Kasumi-1 (cell line): ENCODE data around the gene MAP3K12.
"Not testable (repeated sequence)": the region's sequence is repeated elsewhere in the genome, so short reads cannot be mapped to it uniquely, and the experiment has no call there.

Experiments used
- DNase-seq, 2 experiments: peaks; one replicate each; lab custom pipeline; 2025; lab: John Stamatoyannopoulos, UW

Gene MAP3K12

DNA sequence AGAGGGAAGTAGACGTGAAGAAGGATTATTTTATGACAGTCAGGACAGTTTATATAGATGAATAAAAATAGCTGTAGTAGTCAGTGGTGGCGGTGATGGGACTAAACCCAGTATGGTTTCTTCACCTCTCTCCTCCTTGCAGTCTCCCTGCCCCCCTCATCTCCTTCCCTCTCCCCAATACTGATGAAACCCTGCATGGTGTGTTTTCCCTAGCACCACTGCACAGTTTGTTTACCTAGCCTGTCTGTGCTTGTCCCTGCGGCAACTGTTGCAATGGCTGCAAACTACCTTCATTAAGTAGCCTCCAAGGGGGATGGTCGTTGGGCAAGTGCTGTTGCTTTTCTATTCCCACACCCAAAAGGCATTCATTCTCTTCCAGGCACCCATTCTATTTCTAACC lies 32.6 kb downstream of the MAP3K12 start:
- DNase-seq: no peak

- no peak for DNase-seq
These were observed 33.6 kb downstream of the MAP3K12 start for GRCh38 chr12:53465679-53466078.

DNA sequence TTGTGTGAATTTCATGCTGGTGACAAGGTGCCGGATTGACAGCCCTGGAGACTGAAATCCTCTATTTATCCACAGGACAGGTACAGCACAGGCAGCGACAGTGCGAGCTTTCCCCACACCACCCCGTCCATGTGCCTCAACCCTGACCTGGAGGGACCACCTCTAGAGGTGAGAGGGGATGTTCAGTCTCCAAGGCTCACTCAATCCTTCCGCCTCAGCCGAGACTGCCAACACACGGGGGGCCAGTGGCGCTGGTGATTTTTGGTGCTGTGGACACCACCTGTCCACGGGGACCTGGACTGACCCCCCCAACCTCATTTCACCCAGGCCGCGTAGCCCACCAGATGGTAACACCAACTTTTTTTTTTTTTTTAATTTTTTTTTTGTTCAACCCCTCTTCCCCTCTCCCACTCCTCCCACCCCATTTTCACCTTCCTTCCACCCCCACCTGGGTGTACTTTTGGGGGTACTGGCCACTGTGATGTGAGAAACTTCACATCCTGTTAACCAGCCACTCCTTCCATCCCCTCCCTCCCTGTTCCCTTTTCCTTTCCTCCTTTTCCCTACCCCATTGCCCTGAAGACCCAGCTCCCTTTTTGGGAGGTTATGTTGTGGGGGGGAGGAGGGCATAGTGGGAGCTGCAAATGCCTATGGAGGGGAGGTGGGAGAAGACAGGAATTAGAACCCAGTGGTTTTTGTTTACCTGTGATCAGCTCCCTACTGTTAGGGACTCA lies 34.4 kb downstream of the MAP3K12 start:
- no peak for DNase-seq

DNA sequence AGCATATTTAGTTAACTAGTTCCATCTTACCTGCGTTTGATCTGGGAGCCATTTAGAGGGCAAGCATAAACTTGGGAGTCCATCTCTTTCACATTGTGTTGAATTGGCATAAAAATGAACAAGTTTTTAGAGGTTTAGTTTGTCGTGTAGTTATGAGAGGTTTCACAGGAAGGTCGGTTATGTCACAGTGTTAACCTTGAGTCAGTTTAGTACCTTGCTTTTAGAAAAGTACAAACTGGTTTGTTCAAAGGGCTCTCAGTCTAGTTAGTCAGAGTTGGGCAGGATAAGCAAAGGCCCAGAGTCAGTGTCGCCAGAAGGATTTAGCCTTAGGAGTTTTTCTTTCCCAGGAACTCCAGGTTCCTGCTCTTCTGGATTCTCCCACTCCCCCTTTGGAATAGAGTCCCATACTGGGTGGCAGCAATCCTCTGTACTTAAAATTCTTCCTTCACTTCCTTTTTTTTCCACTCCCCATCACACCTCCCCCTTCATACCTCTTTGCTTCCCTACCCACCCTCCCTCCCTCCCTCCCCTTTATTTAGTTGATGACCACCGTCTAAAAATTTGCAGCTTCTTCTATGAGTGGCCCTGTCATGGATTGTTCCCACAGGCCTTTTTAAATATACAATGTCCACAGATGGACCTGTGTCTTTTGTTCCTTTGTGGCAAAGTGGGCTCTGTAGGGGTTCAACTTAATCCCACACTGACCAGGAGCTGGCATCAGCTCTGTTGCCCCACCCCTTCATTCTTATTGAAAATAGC lies 35.3 kb downstream of the MAP3K12 start:
- no peak for DNase-seq

GRCh38 chr12:53462935-53463334 lies 36.3 kb downstream of the MAP3K12 start:
- no peak for DNase-seq

DNA sequence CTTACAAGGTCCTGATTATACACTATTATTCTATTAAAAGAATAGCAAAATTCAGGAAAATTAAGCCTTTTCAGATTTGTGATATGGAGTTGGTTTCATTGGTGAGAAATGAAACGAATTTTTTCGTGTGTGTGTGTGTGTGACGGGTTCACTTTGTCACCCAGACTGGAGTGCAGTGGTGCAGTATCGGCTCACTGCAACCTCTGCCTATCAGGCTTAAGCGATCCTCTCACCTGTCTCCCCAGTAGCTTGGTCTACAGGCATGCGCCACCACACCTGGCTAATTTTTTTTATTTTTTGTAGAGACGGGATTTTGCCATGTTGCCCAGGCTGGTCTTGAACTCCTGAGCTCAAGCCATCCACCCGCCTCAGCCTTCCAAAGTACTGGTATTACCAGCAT lies 37.7 kb downstream of the MAP3K12 start:
- DNase-seq: no peak

- DNase-seq: no peak
These were observed 38.2 kb downstream of the MAP3K12 start for GRCh38 chr12:53461059-53461458.

DNA sequence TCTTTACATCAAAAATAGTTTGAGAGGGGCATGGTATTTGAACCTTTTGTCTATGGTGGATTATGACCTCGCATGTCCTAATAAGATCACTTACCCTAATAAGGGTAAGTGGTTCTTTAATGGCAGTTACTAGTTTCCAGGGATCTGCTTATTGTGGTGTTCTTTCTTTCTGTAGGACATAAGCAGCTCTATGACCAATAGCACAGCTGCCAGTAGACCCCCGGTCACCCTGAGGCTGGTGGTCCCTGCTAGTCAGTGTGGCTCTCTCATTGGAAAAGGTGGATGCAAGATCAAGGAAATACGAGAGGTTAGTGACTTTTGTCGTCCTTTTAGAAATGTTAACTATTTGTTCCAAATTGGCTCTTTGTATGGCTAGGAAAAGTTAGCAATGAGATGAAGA lies 40.2 kb downstream of the MAP3K12 start:
- DNase-seq: no peak

DNA sequence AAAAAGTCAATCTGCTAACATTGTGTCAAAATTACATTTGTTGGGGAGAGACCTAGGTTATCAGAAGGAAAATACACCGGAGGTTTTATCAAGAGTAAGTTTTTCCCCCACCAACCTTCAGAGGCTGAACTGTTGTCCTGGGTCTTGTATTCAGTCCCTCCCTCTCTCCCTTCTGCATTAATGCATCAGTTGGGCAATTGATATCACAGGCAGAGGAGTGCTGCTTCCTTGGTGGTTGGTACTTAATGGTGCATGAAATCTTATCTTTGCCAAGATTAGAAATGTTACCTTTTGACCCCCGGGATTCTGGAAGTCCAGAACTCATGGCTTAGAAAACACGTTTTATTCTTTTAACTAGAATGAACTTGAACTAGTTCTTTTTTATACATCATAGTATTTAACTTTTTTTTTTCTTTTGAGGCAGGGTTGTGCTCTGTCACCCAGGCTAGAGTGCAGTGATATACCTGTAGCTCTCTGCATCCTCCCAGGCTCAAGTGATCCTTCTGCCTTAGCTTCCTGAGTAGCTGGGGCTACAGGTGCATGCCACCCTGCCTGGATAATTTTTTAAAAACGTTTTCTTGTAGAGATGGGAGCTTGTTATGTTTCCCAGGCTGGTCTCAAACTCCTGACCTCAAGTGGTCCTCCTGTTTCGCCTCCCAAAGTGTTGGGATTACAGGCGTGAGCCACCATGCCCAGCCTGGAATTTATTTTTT lies 42.4 kb downstream of the MAP3K12 start:
- DNase-seq: no peak

- DNase-seq: no peak
These were observed 44.6 kb downstream of the MAP3K12 start for GRCh38 chr12:53454707-53455106.

GRCh38 chr12:53453953-53454640 lies 45.2 kb downstream of the MAP3K12 start:
- no peak for DNase-seq

GRCh38 chr12:53452159-53453077 lies 46.8 kb downstream of the MAP3K12 start:
- peak; percentile 40 to 61 for DNase-seq

DNA sequence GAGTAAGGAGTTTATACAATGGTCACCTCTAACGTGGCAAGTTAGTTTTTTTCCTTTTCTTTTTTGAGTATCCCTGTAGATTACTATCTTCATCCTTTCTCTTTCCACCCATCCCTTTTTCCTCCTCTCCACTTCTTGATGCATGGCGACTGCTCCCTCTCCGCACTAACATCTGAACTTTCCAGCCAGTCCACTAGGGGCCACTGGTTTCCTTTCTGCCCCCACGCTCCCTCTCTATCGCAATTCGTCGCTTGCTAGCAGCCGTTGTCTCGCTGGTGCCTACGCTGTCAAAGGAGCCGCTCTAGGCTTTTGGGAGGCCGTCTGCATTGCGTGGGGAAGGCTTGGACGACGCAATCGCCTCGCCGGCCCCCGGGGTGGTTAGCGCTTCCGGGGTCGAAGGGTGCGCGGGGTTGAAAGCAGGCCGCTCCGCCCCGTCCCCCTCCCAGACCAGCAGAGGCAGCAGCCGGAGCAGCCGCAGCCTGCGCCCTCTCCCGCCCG lies 47.5 kb downstream of the MAP3K12 start, which contains the start of gene PCBP2:
PCBP2 (plus strand) TSS at position 442 of the 498 bp plus-strand sequence. CDS start 2,699 bp downstream, outside the sequence.
- DNase-seq: peak; percentile 100

DNA sequence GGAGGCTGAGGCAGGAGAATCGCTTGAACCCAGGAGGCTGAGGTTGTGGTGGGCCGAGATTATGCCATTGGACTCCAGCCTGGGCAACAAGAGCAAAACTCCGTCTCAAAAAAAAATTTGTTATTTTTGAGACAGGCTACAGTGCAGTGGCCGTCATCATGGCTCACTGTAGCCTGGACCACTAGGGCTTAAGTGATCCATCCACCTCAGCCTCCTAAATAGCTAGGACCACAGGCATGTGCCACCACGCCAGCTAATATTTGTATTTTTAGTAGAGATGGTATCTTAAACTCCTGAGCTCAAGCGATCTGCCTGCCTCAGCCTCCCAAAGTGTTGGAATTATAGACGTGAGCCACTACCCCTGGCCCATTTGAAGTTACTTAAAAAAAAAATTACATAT lies 48.3 kb downstream of the MAP3K12 start:
- no peak for DNase-seq

DNA sequence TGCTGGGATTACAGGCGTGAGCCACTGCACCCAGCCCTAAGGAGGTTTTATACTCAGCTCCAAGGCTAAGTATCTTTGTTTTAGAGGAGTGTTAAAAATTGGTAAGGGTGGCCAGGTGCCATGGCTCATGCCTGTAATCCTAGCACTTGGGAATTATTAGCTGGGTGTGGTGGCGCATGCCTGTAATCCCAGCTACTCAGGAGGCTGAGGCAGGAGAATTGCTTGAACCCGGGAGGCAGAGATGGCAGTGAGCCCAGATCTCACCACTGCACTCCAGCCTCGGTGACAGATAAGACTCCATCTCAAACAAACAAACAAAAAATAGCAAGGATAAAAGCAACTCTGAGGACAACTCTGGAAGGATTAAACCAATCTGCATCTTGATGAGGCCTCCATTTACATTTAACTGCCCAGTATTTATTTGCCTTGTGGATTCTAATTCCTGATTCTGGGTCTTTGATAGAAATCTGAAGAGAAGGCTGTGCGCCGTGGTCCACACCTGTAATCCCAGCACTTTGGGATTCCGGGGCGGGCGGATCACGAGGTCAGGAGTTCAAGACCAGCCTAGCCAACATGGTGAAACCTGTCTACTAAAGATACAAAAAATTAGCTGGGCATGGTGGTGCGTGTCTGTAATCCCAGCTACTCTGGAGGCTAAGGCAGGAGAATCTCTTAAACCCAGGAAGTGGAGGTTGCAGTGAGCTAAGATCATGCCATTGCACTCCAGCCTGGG lies 54.5 kb downstream of the MAP3K12 start:
- not testable (repeated sequence) for DNase-seq

GRCh38 chr12:53443955-53444354 lies 55.3 kb downstream of the MAP3K12 start:
- no peak for DNase-seq

DNA sequence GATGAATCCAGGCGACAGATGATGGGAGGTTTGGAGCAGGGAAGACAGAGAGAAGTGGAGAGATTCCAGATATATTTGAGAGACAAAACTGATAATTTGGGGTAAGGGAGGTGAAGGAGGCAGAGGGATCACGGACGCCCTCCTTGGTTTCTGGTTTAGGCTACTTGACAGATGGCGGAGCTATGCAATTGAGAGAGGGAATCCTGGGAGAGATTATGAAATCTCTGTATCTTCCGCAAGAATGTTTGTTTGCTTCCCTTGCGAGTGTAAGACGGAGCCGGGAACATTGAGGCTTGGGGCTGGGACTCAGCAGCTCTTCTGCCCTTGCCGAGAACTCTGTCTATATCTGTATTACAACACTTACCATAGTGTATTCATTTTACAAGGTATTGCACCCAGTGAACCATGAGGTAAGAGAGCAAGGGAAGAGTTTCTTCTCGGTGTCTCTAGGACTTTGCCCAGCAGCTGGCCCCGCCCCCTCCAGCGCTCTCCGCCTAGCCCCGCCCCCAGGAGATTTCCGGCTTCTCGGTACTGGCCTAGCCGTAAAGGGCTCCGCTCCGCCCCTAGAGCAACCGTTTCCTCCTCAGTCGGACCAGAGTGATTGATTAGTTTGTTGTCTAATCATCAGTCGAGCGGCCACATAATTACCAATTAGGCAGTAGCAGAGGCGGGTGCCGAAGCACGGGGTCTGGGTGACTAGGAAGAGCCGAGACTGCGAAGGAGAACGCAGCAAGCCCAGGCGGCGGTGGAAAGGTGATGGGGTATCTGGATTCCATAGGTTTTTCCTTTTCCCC lies 58.0 kb downstream of the MAP3K12 start, which contains the start of gene PRR13:
PRR13 (plus strand) TSS at position 695 of the 794 bp plus-strand sequence. CDS start 981 bp downstream, outside the sequence.
- peak; percentile 100 for DNase-seq

- not testable (repeated sequence) for DNase-seq
These were observed 59.7 kb downstream of the MAP3K12 start for GRCh38 chr12:53439582-53439981.

GRCh38 chr12:53435326-53435725 lies 63.9 kb downstream of the MAP3K12 start:
- not testable (repeated sequence) for DNase-seq
